LHCN-M2 (cell line): ENCODE measurements around the gene CHST15. TPM values are rescaled to one million over a fixed set of nuclear protein-coding genes. Genes with fewer than 3 reads are reported as not detected.

Source experiments
- DNase-seq: peaks from one replicate; pipeline ENCODE4 v3.0.0-alpha.2; 2012; ENCODE audit warnings: low read depth
- total RNA-seq: library from RNA; depleted of rRNA; stranded (reverse); fragments of >200 nt; gene quantifications from 2 replicates; pipeline ENCODE4 v1.2.3, GENCODE V29; 2014

CHST15 gene
- total RNA-seq, 1 experiment from 2014 or later: 40.2 TPM

- DNase-seq: no peak
Measured at GRCh38 chr10:124014416-124015154, 78.8 kb downstream of the CHST15 start.

GRCh38 chr10:124013916-124014315 is 79.5 kb downstream of the CHST15 start:
- no peak for DNase-seq

GRCh38 chr10:124012991-124013390 is 80.4 kb downstream of the CHST15 start:
- DNase-seq: no peak

- no peak for DNase-seq
Measured at GRCh38 chr10:124012583-124012982, 80.8 kb downstream of the CHST15 start.

- no peak for DNase-seq
Measured at GRCh38 chr10:124012066-124012465, 81.3 kb downstream of the CHST15 start.

- DNase-seq: no peak
Measured at GRCh38 chr10:124011464-124011863, 81.9 kb downstream of the CHST15 start.

GRCh38 chr10:124010563-124011131 is 82.8 kb downstream of the CHST15 start:
- DNase-seq: no peak

- no peak for DNase-seq
Measured at GRCh38 chr10:124010024-124010423, 83.4 kb downstream of the CHST15 start.

GRCh38 chr10:124009231-124010015 is 84.0 kb downstream of the CHST15 start:
- no peak for DNase-seq

GRCh38 chr10:124008681-124009080 is 84.7 kb downstream of the CHST15 start:
- DNase-seq: no peak

- no peak for DNase-seq
Measured at GRCh38 chr10:124008187-124008586, 85.2 kb downstream of the CHST15 start.

GRCh38 chr10:124007773-124008145 is 85.6 kb downstream of the CHST15 start:
- no peak for DNase-seq

- DNase-seq: no peak
Measured at GRCh38 chr10:124007102-124007772, 86.2 kb downstream of the CHST15 start.

GRCh38 chr10:124006526-124006925 is 86.9 kb downstream of the CHST15 start:
- no peak for DNase-seq

- peak; percentile 92 for DNase-seq
Measured at GRCh38 chr10:124005991-124006392, 87.4 kb downstream of the CHST15 start.

GRCh38 chr10:124005091-124005490 is 88.3 kb downstream of the CHST15 start:
- no peak for DNase-seq

- no peak for DNase-seq
Measured at GRCh38 chr10:124004663-124005004, 88.8 kb downstream of the CHST15 start.

GRCh38 chr10:124003871-124004662 is 89.3 kb downstream of the CHST15 start:
- no peak for DNase-seq

- no peak for DNase-seq
Measured at GRCh38 chr10:124003481-124003870, 89.9 kb downstream of the CHST15 start.

GRCh38 chr10:124003070-124003419 is 90.4 kb downstream of the CHST15 start:
- no peak for DNase-seq

GRCh38 chr10:124002391-124003069 is 90.9 kb downstream of the CHST15 start:
- DNase-seq: no peak
